Measurements from ENCODE around the gene ADSS1.

DNA sequence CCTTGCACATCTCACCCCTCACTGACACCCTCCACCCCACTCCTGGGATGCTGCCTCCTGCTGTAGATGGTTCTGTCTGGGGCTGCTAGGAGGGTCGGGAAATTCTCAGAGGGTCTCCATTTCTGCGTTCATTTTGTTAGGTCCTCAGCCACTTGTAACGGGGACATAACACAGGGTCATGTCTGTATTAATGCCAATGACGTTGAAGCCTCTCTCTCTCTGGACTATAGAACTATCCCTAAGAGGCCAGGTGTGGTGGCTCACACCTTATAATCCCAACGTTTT lies 43.5 kb downstream of the ADSS1 start:
- no peak for TF ChIP-seq TCF7 (CRISPR knock-in tag; IDR thresholded peaks at IDR 0.05; ENCODE audit: low read depth)
- no peak for TF ChIP-seq ATF2 (CRISPR knock-in tag; IDR thresholded peaks at IDR 0.05; ENCODE audit: borderline replicate concordance, low read depth)
- TF ChIP-seq, protein P1, sequence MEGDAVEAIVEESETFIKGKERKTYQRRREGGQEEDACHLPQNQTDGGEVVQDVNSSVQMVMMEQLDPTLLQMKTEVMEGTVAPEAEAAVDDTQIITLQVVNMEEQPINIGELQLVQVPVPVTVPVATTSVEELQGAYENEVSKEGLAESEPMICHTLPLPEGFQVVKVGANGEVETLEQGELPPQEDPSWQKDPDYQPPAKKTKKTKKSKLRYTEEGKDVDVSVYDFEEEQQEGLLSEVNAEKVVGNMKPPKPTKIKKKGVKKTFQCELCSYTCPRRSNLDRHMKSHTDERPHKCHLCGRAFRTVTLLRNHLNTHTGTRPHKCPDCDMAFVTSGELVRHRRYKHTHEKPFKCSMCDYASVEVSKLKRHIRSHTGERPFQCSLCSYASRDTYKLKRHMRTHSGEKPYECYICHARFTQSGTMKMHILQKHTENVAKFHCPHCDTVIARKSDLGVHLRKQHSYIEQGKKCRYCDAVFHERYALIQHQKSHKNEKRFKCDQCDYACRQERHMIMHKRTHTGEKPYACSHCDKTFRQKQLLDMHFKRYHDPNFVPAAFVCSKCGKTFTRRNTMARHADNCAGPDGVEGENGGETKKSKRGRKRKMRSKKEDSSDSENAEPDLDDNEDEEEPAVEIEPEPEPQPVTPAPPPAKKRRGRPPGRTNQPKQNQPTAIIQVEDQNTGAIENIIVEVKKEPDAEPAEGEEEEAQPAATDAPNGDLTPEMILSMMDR (IDR thresholded peaks at IDR 0.05), result no peak
- TF ChIP-seq, protein P2, sequence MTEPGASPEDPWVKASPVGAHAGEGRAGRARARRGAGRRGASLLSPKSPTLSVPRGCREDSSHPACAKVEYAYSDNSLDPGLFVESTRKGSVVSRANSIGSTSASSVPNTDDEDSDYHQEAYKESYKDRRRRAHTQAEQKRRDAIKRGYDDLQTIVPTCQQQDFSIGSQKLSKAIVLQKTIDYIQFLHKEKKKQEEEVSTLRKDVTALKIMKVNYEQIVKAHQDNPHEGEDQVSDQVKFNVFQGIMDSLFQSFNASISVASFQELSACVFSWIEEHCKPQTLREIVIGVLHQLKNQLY (CRISPR knock-in tag; IDR thresholded peaks at IDR 0.05), result no peak
- TF ChIP-seq, protein P3, sequence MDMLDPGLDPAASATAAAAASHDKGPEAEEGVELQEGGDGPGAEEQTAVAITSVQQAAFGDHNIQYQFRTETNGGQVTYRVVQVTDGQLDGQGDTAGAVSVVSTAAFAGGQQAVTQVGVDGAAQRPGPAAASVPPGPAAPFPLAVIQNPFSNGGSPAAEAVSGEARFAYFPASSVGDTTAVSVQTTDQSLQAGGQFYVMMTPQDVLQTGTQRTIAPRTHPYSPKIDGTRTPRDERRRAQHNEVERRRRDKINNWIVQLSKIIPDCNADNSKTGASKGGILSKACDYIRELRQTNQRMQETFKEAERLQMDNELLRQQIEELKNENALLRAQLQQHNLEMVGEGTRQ (CRISPR knock-in tag; IDR thresholded peaks at IDR 0.05), result no peak
- no peak for TF ChIP-seq NR1H2 (CRISPR knock-in tag; IDR thresholded peaks at IDR 0.05)
- no peak for TF ChIP-seq RELA (CRISPR knock-in tag; IDR thresholded peaks at IDR 0.05; ENCODE audit: borderline replicate concordance)
- TF ChIP-seq, protein P4, sequence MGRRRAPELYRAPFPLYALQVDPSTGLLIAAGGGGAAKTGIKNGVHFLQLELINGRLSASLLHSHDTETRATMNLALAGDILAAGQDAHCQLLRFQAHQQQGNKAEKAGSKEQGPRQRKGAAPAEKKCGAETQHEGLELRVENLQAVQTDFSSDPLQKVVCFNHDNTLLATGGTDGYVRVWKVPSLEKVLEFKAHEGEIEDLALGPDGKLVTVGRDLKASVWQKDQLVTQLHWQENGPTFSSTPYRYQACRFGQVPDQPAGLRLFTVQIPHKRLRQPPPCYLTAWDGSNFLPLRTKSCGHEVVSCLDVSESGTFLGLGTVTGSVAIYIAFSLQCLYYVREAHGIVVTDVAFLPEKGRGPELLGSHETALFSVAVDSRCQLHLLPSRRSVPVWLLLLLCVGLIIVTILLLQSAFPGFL (CRISPR knock-in tag; IDR thresholded peaks at IDR 0.05; ENCODE audit: borderline replicate concordance), result no peak
- no peak for TF ChIP-seq ZNF232 (CRISPR knock-in tag; IDR thresholded peaks at IDR 0.05)
- no peak for TF ChIP-seq IRF2 (CRISPR knock-in tag; IDR thresholded peaks at IDR 0.05; ENCODE audit: borderline replicate concordance, low read depth)
- TF ChIP-seq, protein P5, sequence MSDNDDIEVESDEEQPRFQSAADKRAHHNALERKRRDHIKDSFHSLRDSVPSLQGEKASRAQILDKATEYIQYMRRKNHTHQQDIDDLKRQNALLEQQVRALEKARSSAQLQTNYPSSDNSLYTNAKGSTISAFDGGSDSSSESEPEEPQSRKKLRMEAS (CRISPR knock-in tag; IDR thresholded peaks at IDR 0.05), result no peak
- TF ChIP-seq FOXJ3 (CRISPR knock-in tag; IDR thresholded peaks at IDR 0.05; ENCODE audit: borderline replicate concordance), result no peak
- TF ChIP-seq, protein P6, sequence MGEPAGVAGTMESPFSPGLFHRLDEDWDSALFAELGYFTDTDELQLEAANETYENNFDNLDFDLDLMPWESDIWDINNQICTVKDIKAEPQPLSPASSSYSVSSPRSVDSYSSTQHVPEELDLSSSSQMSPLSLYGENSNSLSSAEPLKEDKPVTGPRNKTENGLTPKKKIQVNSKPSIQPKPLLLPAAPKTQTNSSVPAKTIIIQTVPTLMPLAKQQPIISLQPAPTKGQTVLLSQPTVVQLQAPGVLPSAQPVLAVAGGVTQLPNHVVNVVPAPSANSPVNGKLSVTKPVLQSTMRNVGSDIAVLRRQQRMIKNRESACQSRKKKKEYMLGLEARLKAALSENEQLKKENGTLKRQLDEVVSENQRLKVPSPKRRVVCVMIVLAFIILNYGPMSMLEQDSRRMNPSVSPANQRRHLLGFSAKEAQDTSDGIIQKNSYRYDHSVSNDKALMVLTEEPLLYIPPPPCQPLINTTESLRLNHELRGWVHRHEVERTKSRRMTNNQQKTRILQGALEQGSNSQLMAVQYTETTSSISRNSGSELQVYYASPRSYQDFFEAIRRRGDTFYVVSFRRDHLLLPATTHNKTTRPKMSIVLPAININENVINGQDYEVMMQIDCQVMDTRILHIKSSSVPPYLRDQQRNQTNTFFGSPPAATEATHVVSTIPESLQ (CRISPR knock-in tag; IDR thresholded peaks at IDR 0.05), result no peak
